ENCODE results near the gene TNNI2.
"Not testable (repeated sequence)": the region's sequence is repeated elsewhere in the genome, so short reads cannot be mapped to it uniquely, and the experiment has no call there.

The TNNI2 gene

GRCh38 chr11:1886551-1886950 lies 47.8 kb downstream of the TNNI2 start:
- Mint-ChIP-seq H3K36me3 (ENCODE audit: insufficient read depth) (peaks cover 21% of the 10 kb centered on the region), H3K4me1 (ENCODE audit: low read depth in 2 of 2) (peaks cover 18 to 19% of the 10 kb centered on the region in 2 donors)
- H3K27ac Mint-ChIP-seq; H3K4me3 Mint-ChIP-seq; ATAC-seq (replicated peaks); DNase-seq; H3K27me3 Mint-ChIP-seq; H3K9me3 Mint-ChIP-seq: not testable (repeated sequence)

GRCh38 chr11:1887451-1888346 lies 48.9 kb downstream of the TNNI2 start:
- no peaks in the 10 kb centered on the region for H3K27me3 Mint-ChIP-seq
- peak overlapping the region; percentile 78 to 89 for H3K27ac Mint-ChIP-seq
- H3K9me3 Mint-ChIP-seq: no peaks in the 10 kb centered on the region
- DNase-seq: no peak
- peaks cover 20 to 22% of the 10 kb centered on the region in 2 donors for H3K4me1 Mint-ChIP-seq (ENCODE audit: low read depth in 2 of 2)
- peak overlapping the region; percentile 70 to 74 for H3K4me3 Mint-ChIP-seq
- ATAC-seq (replicated peaks): no peak
- peaks cover 22% of the 10 kb centered on the region for H3K36me3 Mint-ChIP-seq (ENCODE audit: insufficient read depth)

GRCh38 chr11:1888347-1888753 lies 49.6 kb downstream of the TNNI2 start:
- Mint-ChIP-seq H3K36me3 (ENCODE audit: insufficient read depth) (peaks cover 23% of the 10 kb centered on the region), H3K27ac (peak overlapping the region; percentile 78 to 89), H3K4me3 (peak overlapping the region; percentile 70 to 74), H3K27me3 (no peaks in the 10 kb centered on the region), H3K9me3 (no peaks in the 10 kb centered on the region), H3K4me1 (ENCODE audit: low read depth in 2 of 2) (peaks cover 20 to 27% of the 10 kb centered on the region in 2 donors)
- DNase-seq (no peak), ATAC-seq (replicated peaks) (no peak)

GRCh38 chr11:1888811-1889210 lies 50.0 kb downstream of the TNNI2 start:
- H3K36me3 Mint-ChIP-seq (ENCODE audit: insufficient read depth): peaks cover 25% of the 10 kb centered on the region
- H3K9me3 Mint-ChIP-seq: no peaks in the 10 kb centered on the region
- H3K4me1 Mint-ChIP-seq (ENCODE audit: low read depth in 2 of 2): peaks cover 24 to 31% of the 10 kb centered on the region in 2 donors
- peak overlapping the region; percentile 70 to 74 for H3K4me3 Mint-ChIP-seq
- DNase-seq (no peak), ATAC-seq (replicated peaks) (peak; percentile 5)
- no peaks in the 10 kb centered on the region for H3K27me3 Mint-ChIP-seq
- H3K27ac Mint-ChIP-seq: peak overlapping the region; percentile 78 to 89

DNA sequence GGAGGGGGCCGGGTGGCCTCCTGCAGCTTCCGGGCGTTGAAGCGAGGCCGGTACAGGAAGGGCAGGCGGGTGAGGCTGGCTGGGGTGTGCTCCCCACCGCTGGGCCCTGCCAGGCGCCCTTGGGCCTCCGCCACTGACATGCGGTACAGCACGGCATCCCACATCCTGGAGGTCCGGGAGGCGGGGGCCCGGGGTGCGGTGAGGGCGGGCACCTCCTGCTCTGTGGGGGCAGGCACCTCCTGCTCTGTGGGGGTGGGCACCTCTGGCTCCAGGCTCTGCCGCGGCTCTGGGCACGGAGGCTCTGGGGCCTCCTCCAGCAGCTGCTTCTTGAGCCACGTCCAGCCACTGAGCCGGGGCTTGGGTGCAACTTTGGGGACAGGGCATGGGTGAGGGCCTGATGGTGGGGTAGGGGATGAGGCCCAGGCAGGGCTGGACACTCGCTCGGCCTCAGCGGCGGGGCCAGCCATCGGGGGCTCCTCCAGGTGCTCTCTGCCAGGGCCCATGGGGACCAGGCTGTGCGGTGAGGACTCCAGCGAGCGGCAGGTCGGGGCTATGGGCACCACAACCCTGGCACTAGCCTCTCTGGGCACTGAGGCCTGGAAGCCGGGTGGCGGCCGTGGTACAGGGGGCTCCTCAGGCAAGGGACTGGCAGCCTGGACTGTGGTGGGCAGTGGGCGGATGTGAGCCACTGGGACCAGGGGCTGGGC lies 50.6 kb downstream of the TNNI2 start:
- Mint-ChIP-seq H3K4me1 (ENCODE audit: low read depth in 2 of 2) (peaks cover 24 to 32% of the 10 kb centered on the region in 2 donors), H3K27me3 (no peaks in the 10 kb centered on the region), H3K27ac (peak overlapping the region; percentile 17 to 89), H3K36me3 (ENCODE audit: insufficient read depth) (peaks cover 25% of the 10 kb centered on the region), H3K4me3 (peak overlapping the region; percentile 70 to 74), H3K9me3 (no peaks in the 10 kb centered on the region)
- ATAC-seq (replicated peaks) (peak; percentile 96), DNase-seq (peak; percentile 81 to 87 (median 86))

- no peak for DNase-seq
- no peaks in the 10 kb centered on the region for H3K27me3 Mint-ChIP-seq
Measured at GRCh38 chr11:1889941-1890855, 51.4 kb downstream of the TNNI2 start.

More at GRCh38 chr11:1889941-1890855, 51.4 kb downstream of the TNNI2 start:
- no peak for ATAC-seq (replicated peaks)
- H3K4me3 Mint-ChIP-seq: peak overlapping the region; percentile 70 to 74
- H3K4me1 Mint-ChIP-seq (ENCODE audit: low read depth in 2 of 2): peaks cover 24 to 32% of the 10 kb centered on the region in 2 donors
- H3K36me3 Mint-ChIP-seq (ENCODE audit: insufficient read depth): peaks cover 25% of the 10 kb centered on the region
- no peaks in the 10 kb centered on the region for H3K9me3 Mint-ChIP-seq
- H3K27ac Mint-ChIP-seq: peak overlapping the region in 1 of 2 donors; percentile 89

Measured in effector memory CD8-positive, alpha-beta T cell (primary cell).